Femur (tissue), 1 donor: Measurements from ENCODE around the gene PEX16.

Experiments
- DNase-seq: peaks from one replicate; pipeline ENCODE4 v3.0.0-alpha.2; 2017

PEX16 gene

GRCh38 chr11:45930951-45931570, 13.4 kb upstream of the PEX16 start:
- no peak for DNase-seq

DNA sequence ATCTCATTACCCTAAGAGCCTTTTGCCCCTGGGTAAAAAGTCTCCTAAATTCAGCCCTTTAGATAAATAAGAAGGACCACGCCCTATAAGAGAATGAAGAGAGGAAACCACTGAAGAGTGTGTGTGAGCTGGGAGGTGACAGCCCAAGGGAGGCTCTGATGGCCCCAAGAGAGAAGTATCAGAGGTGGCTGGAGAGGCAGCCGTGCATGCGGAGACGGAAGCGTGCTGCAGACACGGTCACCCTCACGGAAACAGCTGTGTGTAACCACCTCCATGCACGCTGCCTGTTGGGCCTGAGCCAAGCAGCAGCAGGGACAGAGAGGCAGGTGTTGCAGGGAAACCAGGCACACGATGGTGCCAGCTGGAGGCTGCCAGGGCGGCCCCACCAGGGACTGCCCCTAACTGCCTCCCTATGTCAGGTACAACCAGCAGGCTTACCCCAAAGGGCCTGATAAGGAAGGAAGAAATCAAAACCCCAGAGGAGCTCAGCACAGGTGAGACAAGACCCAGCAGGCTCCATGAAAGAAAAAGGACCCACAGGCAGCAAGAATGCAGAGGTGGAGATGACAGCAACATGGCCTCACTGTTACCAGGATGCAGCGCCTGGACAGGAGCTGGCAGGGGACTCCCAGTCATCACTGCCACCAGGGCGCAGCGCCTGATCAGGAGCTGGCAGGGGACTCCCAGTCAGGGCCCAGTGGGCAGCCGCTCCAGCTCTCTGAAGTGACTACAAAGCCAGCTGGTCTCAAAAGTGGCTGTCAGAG, 12.5 kb upstream of the PEX16 start:
- no peak for DNase-seq

GRCh38 chr11:45929486-45930030, 11.9 kb upstream of the PEX16 start:
- DNase-seq = no peak

- no peak for DNase-seq
Measured at GRCh38 chr11:45928535-45929215, 11.0 kb upstream of the PEX16 start.

DNA sequence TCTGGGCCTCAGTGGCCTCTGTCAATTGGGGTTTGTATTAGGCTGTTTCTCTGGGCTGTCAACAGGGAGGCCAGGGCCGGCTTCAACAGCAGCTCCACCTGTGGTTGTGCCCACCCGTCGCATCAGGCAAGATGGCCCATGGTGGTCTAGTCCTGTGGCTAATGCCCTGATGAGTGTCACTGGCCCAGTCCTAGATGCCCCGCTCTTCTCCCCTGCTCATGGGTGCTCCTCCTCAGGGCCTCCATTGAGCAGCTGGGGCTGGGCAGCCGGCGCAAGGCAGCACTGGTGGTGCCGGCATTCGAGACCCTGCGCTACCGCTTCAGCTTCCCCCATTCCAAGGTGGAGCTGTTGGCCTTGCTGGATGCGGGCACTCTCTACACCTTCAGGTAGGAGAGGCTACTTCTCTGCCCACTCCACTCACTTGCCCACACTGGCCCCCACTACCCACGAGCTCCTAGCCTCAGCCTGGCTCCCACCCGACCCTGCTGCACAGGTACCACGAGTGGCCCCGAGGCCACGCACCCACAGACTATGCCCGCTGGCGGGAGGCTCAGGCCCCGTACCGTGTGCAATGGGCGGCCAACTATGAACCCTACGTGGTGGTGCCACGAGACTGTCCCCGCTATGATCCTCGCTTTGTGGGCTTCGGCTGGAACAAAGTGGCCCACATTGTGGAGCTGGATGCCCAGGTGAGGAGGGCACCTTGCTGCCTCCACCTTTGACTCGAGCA, 10.2 kb upstream of the PEX16 start:
- no peak for DNase-seq

GRCh38 chr11:45927332-45927683, 9.6 kb upstream of the PEX16 start:
- no peak for DNase-seq

DNA sequence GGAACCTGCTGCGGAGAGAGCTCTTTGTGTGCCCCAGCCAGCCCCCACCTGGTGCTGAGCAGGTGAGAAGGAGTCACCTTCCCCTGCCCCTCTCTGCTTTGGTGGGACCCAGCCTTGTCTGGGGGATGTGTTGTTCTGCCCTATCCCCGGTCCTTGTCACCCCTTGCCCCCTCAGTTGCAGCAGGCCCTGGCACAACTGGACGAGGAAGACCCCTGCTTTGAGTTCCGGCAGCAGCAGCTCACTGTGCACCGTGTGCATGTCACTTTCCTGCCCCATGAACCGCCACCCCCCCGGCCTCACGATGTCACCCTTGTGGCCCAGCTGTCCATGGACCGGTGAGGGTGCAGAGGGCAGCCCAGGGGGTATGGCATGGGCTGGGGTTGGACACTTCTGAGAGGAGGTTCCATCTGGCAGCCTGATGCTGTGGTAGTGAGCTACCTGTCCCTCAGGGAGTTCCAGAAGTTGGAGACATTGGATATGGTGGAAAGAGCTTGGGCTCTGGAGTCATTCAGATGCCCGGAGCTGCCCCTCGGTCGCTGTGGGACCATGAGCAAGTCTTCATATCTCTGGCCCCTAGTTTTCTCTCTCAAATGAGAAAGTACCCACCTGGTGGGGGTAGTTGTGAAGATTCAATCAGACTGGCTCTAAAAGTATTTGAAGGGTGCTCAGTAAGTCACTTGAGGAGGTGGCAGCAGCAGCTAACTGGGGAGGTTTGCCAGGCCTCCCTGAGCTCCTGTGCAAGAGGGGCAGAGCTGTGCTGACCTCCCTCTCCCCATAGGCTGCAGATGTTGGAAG, 9.1 kb upstream of the PEX16 start:
- DNase-seq = no peak

GRCh38 chr11:45926001-45926401, 8.3 kb upstream of the PEX16 start:
- DNase-seq = no peak

- DNase-seq = no peak
Measured at GRCh38 chr11:45925550-45925949, 7.9 kb upstream of the PEX16 start.

GRCh38 chr11:45924927-45925326, 7.2 kb upstream of the PEX16 start:
- no peak for DNase-seq

DNA sequence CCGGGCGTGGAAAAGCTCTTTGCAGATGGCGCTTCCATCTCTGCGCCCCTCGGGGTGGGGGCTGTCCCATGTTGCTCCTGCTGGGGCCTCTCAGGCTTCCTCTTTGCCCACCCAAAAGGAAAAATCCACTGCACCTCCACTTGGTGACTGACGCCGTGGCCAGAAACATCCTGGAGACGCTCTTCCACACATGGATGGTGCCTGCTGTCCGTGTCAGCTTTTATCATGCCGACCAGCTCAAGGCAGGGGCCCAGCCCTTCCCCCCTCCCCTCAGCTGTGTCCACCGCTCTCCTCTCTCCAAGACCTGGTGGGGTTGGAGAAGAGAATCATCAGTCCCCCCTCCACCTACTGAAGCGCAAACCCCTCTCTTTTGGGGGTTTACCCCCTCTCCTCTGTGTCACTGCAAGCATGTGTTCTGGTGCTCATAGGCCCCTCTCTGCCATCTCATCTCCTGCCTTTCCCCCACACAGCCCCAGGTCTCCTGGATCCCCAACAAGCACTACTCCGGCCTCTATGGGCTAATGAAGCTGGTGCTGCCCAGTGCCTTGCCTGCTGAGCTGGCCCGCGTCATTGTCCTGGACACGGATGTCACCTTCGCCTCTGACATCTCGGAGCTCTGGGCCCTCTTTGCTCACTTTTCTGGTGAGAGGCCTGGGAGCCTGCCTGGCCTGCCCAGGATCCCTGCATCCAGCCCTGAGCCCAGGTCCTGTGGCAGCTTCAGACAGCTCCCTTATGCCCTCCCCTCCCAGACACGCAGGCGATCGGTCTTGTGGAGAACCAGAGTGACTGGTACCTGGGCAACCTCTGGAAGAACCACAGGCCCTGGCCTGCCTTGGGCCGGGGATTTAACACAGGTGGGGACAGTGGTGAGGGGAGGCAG, 6.6 kb upstream of the PEX16 start:
- peak; percentile 16 for DNase-seq

DNA sequence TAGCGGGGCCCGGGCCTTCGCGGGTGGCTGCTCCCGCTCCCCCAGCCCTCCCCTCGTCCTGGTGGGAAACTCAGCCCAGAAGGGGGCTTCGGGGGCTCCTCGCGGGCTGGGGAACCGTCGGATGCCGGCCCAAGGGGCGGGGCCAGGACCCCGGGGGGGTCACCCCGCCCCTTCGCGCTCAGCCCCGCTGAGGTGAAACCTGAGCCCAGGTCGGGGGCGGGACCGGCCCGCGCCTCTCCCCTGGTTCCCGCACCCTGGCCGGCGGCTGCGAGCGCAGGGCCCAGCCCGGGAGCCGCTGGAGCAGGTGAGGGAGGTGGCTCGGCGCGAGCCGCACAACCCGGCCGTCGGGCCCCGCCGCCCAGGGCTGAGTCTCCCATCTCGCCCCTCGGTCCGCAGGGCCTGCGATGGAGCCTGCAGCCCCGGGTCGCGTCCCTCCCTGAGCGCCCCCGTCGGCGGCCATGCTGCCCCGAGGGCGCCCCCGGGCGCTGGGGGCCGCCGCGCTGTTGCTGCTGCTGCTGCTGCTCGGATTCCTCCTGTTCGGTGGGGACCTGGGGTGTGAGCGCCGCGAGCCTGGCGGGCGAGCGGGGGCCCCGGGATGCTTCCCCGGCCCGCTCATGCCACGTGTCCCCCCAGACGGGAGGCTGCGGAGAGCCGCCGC, 4.9 kb upstream of the PEX16 start, which contains the start of gene LARGE2:
Gene LARGE2, plus strand, starts transcription at position 232 of the 658 bp plus-strand sequence. Its CDS starts 227 bp downstream, at position 459.
- DNase-seq = no peak

GRCh38 chr11:45921561-45922424, 4.1 kb upstream of the PEX16 start:
- peak; percentile 61 for DNase-seq

DNA sequence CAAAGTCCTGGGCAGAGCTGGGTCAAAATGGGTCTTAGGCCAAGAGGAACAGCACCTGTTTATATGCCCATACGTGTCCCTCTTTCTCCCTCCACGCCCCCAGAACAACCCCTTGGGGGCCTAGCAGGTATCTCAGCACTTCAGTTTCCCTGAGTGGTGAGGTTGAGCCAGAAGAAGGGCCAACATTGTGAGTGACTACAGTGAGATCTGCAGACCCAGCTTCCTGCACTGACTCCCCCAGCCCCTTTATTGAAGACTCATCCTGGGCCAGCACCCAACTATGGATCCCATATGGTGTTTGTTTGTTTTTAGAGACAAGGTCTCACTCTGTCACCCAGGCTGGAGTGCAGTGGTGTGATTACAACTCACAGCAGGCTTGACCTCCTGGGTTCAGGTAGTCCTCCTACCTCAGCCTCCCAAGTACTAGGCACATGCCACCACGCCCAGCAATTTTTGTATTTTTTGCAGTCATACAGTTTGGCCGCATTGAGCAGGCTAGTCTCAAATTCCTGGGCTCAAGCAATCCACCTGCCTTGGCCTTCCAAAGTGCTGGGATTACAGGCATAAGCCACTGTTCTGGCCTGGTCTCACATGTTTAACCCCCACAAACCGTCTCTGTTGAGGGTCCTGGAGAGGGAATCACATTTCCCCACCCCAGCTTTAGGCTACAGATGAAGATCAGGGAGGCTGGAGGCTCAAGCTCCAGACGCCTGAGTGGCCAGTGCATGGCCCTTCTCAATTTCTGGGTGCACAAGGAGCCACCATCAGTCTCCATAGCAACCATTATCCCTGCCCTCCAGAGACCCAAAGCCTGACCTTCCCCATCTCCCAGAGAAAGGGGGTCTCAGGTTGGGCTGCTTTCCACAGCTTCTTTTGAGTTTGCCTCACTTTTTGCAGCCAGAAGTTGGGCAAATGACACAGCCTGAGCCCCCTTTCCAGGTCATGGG, 3.1 kb upstream of the PEX16 start:
- peak; percentile 14 for DNase-seq

GRCh38 chr11:45919806-45920530, 2.3 kb upstream of the PEX16 start:
- peak; percentile 39 for DNase-seq

- peak; percentile 30 for DNase-seq
Measured at GRCh38 chr11:45918962-45919675, 1.4 kb upstream of the PEX16 start.
